Endothelial cell (in vitro differentiated cells): ENCODE measurements around the gene BCDIN3D. TPM values are rescaled to one million over a fixed set of nuclear protein-coding genes. Genes with fewer than 3 reads are reported as not detected.

Source experiments
- DNase-seq: peaks from one replicate; pipeline ENCODE4 v3.0.0; 2021; ENCODE audit warnings: low spot score
- H3K27ac Mint-ChIP-seq: one replicate; pipeline ENCODE4 v1.8.0; 2021; ENCODE audit warnings: mixed read lengths, inconsistent platforms; ENCODE audit not compliant: unreplicated experiment
- H3K27me3 Mint-ChIP-seq: one replicate; pipeline ENCODE4 v1.8.0; 2021; ENCODE audit warnings: mild to moderate bottlenecking, moderate library complexity, mixed read lengths, inconsistent platforms; ENCODE audit not compliant: unreplicated experiment
- H3K36me3 Mint-ChIP-seq: one replicate; pipeline ENCODE4 v1.8.0; 2021; ENCODE audit warnings: mild to moderate bottlenecking, low read depth, mixed read lengths, inconsistent platforms; ENCODE audit not compliant: unreplicated experiment
- H3K4me1 Mint-ChIP-seq: one replicate; pipeline ENCODE4 v1.8.0; 2021; ENCODE audit warnings: mild to moderate bottlenecking, mixed read lengths, inconsistent platforms; ENCODE audit not compliant: unreplicated experiment
- H3K4me3 Mint-ChIP-seq: one replicate; pipeline ENCODE4 v1.8.0; 2021; ENCODE audit warnings: mild to moderate bottlenecking, mixed read lengths, inconsistent platforms; ENCODE audit not compliant: unreplicated experiment
- H3K9me3 Mint-ChIP-seq: one replicate; pipeline ENCODE4 v1.8.0; 2021; ENCODE audit warnings: mixed read lengths, inconsistent platforms; ENCODE audit not compliant: unreplicated experiment
- CTCF ChIP-seq: fragments of 200-600 bp; sonication (generic); IDR thresholded peaks from one replicate; pipeline ENCODE4 v1.5.0; 2021; ENCODE audit warnings: antibody characterized with exemption; ENCODE audit not compliant: unreplicated experiment
- total RNA-seq: library from RNA; stranded (reverse); fragmentation: NEBNext Ultra II Directional; extraction: Animal tissue kit (Norgen Biotek cat#: 25700); gene quantifications from one replicate; pipeline ENCODE4 v1.2.1, GENCODE V29; 2021; ENCODE audit not compliant: unreplicated experiment

The BCDIN3D gene
- total RNA-seq, 1 donor from 2014 or later: 2.6 TPM

- Mint-ChIP-seq H3K4me3 (no peak overlapping the region), H3K4me1 (peaks cover 51% of the 10 kb centered on the region), H3K36me3 (peaks cover 6% of the 10 kb centered on the region), H3K27me3 (peaks cover 5% of the 10 kb centered on the region), H3K27ac (peak overlapping the region; percentile 55), H3K9me3 (no peaks in the 10 kb centered on the region)
- no peak for DNase-seq
- TF ChIP-seq CTCF: no peak
Measured at GRCh38 chr12:49811961-49812401, 30.9 kb downstream of the BCDIN3D start.

- Mint-ChIP-seq H3K4me1 (peaks cover 59% of the 10 kb centered on the region), H3K27ac (peak overlapping the region; percentile 89), H3K9me3 (no peaks in the 10 kb centered on the region), H3K36me3 (peaks cover 8% of the 10 kb centered on the region), H3K4me3 (peak overlapping the region; percentile 31), H3K27me3 (peaks cover 8% of the 10 kb centered on the region)
- TF ChIP-seq CTCF: no peak
- no peak for DNase-seq
Measured at GRCh38 chr12:49811136-49811535, 31.8 kb downstream of the BCDIN3D start.

- no peak for TF ChIP-seq CTCF
- Mint-ChIP-seq H3K4me1 (peaks cover 59% of the 10 kb centered on the region), H3K36me3 (peaks cover 13% of the 10 kb centered on the region), H3K4me3 (peak overlapping the region; percentile 69), H3K27ac (peak overlapping the region; percentile 95), H3K9me3 (no peaks in the 10 kb centered on the region), H3K27me3 (peaks cover 8% of the 10 kb centered on the region)
- DNase-seq: peak; percentile 27
Measured at GRCh38 chr12:49809906-49810389, 33.0 kb downstream of the BCDIN3D start.

GRCh38 chr12:49809381-49809905 is 33.5 kb downstream of the BCDIN3D start:
- Mint-ChIP-seq H3K27ac (peak overlapping the region; percentile 95), H3K36me3 (peaks cover 18% of the 10 kb centered on the region), H3K4me3 (peak overlapping the region; percentile 69), H3K4me1 (peaks cover 59% of the 10 kb centered on the region), H3K27me3 (peaks cover 8% of the 10 kb centered on the region), H3K9me3 (no peaks in the 10 kb centered on the region)
- no peak for DNase-seq
- no peak for TF ChIP-seq CTCF

- DNase-seq: no peak
- H3K4me3 Mint-ChIP-seq: no peak overlapping the region
- H3K27ac Mint-ChIP-seq: peak overlapping the region; percentile 95
- TF ChIP-seq CTCF: no peak
- peaks cover 24% of the 10 kb centered on the region for H3K36me3 Mint-ChIP-seq
- no peaks in the 10 kb centered on the region for H3K9me3 Mint-ChIP-seq
- peaks cover 8% of the 10 kb centered on the region for H3K27me3 Mint-ChIP-seq
- H3K4me1 Mint-ChIP-seq: peaks cover 59% of the 10 kb centered on the region
Measured at GRCh38 chr12:49808686-49809380, 34.1 kb downstream of the BCDIN3D start.
